K562 (cell line): Measurements from ENCODE around the gene RNF212B. TPM values are rescaled to one million over a fixed set of nuclear protein-coding genes. Genes with fewer than 3 reads are reported as not detected.
A peak's percentile ranks its signal among the peaks of the same experiment; 100 is the strongest.

Experiments used
- ATAC-seq: fragments of 200-7000 bp; cut with Tn5 transposase; 3 replicates; pipeline ENCODE4 v1.9.1; 2020; ENCODE audit warnings: moderate library complexity
- BruUV-seq: library from RNA; stranded (reverse); fragments of 400-500 nt; replicated peaks from 2 replicates; lab custom pipeline; 2021; lab: Mats Ljungman, UMichigan
- CTCF ChIA-PET: fragments of 300-600 bp; formaldehyde crosslinking; extraction: SDS; loops from one replicate; lab custom pipeline; 2021; ENCODE audit warnings: low intra/inter-chr PET ratio; lab: Yijun Ruan, JAX
- POLR2A ChIA-PET: fragments of 300-600, 350-650 bp; sonication (Branson Sonifier 250); formaldehyde crosslinking; extraction: SDS; loops from one replicate; lab custom pipeline; 2021; ENCODE audit warnings: antibody characterized with exemption, inconsistent platforms; lab: Yijun Ruan, JAX
- DNase-seq, 4 experiments: peaks; one replicate each; pipeline versions ENCODE4 v3.0.0 to v3.0.0-alpha.2; 2011 to 2018; ENCODE audit warnings: low spot score in 3 of 4, mixed read lengths in 3 of 4; ENCODE audit errors: extremely low read depth in 1 of 4
- FAIRE-seq: peaks from 2 replicates; lab custom pipeline; 2011; peaks lifted over from hg19 to GRCh38; lab: Jason Lieb, UNC
- H2AFZ ChIP-seq: 2 replicates; pipeline ENCODE4 v1.6.0; 2011; ENCODE audit warnings: low read depth, low read length, control low read depth, inconsistent platforms
- H3K27ac ChIP-seq: fragments of 200-600 bp; 3 replicates; pipeline ENCODE4 v1.8.0; 2011; ENCODE audit warnings: low read depth, mild to moderate bottlenecking, control low read depth, inconsistent platforms, low read length, moderate library complexity, mixed read lengths; ENCODE audit errors: extremely low read depth
- H3K27me3 ChIP-seq, 2 experiments: fragments of 300-600 bp in 1 of 2; 2 replicates in 1 of 2; 3 replicates in 1 of 2; pipeline versions ENCODE4 v1.6.0 to v1.8.0; 2011; ENCODE audit warnings: inconsistent platforms in 2 of 2, low read length in 2 of 2, mild to moderate bottlenecking in 1 of 2, mixed read lengths in 1 of 2, moderate library complexity in 1 of 2; ENCODE audit not compliant: control insufficient read depth in 2 of 2, insufficient read depth in 2 of 2
- H3K36me3 ChIP-seq: fragments of 300-600 bp; 3 replicates; pipeline ENCODE4 v1.8.0; 2011; ENCODE audit warnings: mild to moderate bottlenecking, low read length, inconsistent platforms; ENCODE audit not compliant: control insufficient read depth, insufficient read depth
- H3K4me1 ChIP-seq, 2 experiments: fragments of 200-600 bp in 1 of 2; replicated peaks in 1 of 2; 2 replicates in 1 of 2; 3 replicates in 1 of 2; pipeline versions ENCODE4 v1.5.1 to v1.8.0; 2011; ENCODE audit warnings: inconsistent platforms in 2 of 2, low read length in 2 of 2, mild to moderate bottlenecking in 1 of 2, mixed read lengths in 1 of 2, moderate library complexity in 1 of 2; ENCODE audit not compliant: control insufficient read depth in 2 of 2, insufficient read depth in 2 of 2
- H3K4me2 ChIP-seq: 2 replicates; pipeline ENCODE4 v1.6.1; 2011; ENCODE audit warnings: low read length, control low read depth, inconsistent platforms, mixed read lengths; ENCODE audit not compliant: insufficient read depth
- H3K4me3 ChIP-seq: fragments of 200-600 bp; sonication (generic), shearing (Covaris generic); 2 replicates; pipeline ENCODE4 v1.5.1; 2016; ENCODE audit warnings: control low read depth, inconsistent platforms
- H3K79me2 ChIP-seq: fragments of 200-600 bp; 3 replicates; pipeline ENCODE4 v1.8.0; 2011; ENCODE audit warnings: low read length, inconsistent platforms; ENCODE audit not compliant: control insufficient read depth, insufficient read depth
- H3K9ac ChIP-seq, 2 experiments: 2 replicates each; pipeline versions ENCODE4 v1.6.0 to v1.6.1; 2011; ENCODE audit warnings: low read depth in 2 of 2, low read length in 2 of 2, control low read depth in 1 of 2, inconsistent platforms in 1 of 2, mild to moderate bottlenecking in 1 of 2, mixed read lengths in 1 of 2; ENCODE audit not compliant: insufficient read depth in 1 of 2
- H3K9me1 ChIP-seq: one replicate; pipeline ENCODE4 v1.6.0; 2011; ENCODE audit warnings: inconsistent platforms, mild to moderate bottlenecking, low read length, moderate library complexity; ENCODE audit not compliant: control insufficient read depth, insufficient read depth
- H3K9me3 ChIP-seq: replicated peaks from 2 replicates; pipeline ENCODE4 v1.5.1; 2011; ENCODE audit warnings: low read depth, low read length, inconsistent platforms; ENCODE audit not compliant: control insufficient read depth, insufficient read depth
- H4K20me1 ChIP-seq: replicated peaks from 2 replicates; pipeline ENCODE4 v1.6.1; 2011; ENCODE audit warnings: low read length, inconsistent platforms, mixed read lengths; ENCODE audit not compliant: control insufficient read depth, insufficient read depth
- ARID2 ChIP-seq: fragments of 450-650 bp; IDR thresholded peaks from 2 replicates; pipeline ENCODE4 v1.6.1; 2017; ENCODE audit warnings: antibody characterized with exemption, mild to moderate bottlenecking
- ATF7 ChIP-seq: fragments of 450-650 bp; IDR thresholded peaks from 2 replicates; pipeline ENCODE4 v1.7.1; 2014; ENCODE audit warnings: mild to moderate bottlenecking, moderate library complexity
- BRD9 ChIP-seq: fragments of 450-650 bp; IDR thresholded peaks from 2 replicates; pipeline ENCODE4 v1.6.1; 2018; ENCODE audit warnings: low read depth; ENCODE audit not compliant: partially characterized antibody
- CHCHD3 ChIP-seq: fragments of 250-450 bp; sonication (Bioruptor Pico); IDR thresholded peaks from 2 replicates; pipeline ENCODE4 v2.1.2; 2022; ENCODE audit warnings: mild to moderate bottlenecking
- FOXA1 ChIP-seq: fragments of 450-650 bp; IDR thresholded peaks from 2 replicates; pipeline ENCODE4 v1.6.1; 2016; ENCODE audit warnings: mild to moderate bottlenecking, borderline replicate concordance
- FOXJ2 ChIP-seq: fragments of 200-800 bp; sonication (Bioruptor generic); IDR thresholded peaks from 2 replicates; pipeline ENCODE4 v1.6.1; 2016; ENCODE audit warnings: missing genetic modification characterization, missing compliant biosample characterization
- FOXK2 ChIP-seq, 2 experiments: fragments of 450-650 bp; IDR thresholded peaks in 1 of 2; conservative IDR thresholded peaks in 1 of 2; 2 replicates each; pipeline ENCODE4 v1.6.1; 2016; ENCODE audit warnings: low read depth in 2 of 2, mild to moderate bottlenecking in 1 of 2
- HDAC2 ChIP-seq: fragments of 450-650 bp; IDR thresholded peaks from 2 replicates; pipeline ENCODE4 v1.6.1; 2016; ENCODE audit warnings: mild to moderate bottlenecking
- HIVEP1 ChIP-seq: fragments of 250-450 bp; sonication (Bioruptor Pico); IDR thresholded peaks from 2 replicates; pipeline ENCODE4 v1.4.0; 2020; ENCODE audit warnings: mild to moderate bottlenecking
- HLTF ChIP-seq: fragments of 450-650 bp; IDR thresholded peaks from 2 replicates; pipeline ENCODE4 v1.6.1; 2016
- KDM5B ChIP-seq: fragments of 200-600 bp; sonication (generic); IDR thresholded peaks from 2 replicates; pipeline ENCODE4 v1.6.1; 2012; ENCODE audit warnings: low read depth, mild to moderate bottlenecking, moderate library complexity, low read length, control low read depth, inconsistent platforms; ENCODE audit not compliant: insufficient replicate concordance
- NKRF ChIP-seq: fragments of 450-650 bp; IDR thresholded peaks from 2 replicates; pipeline ENCODE4 v1.6.1; 2016; ENCODE audit warnings: borderline replicate concordance
- SMARCA5 ChIP-seq: fragments of 450-650 bp; IDR thresholded peaks from 2 replicates; pipeline ENCODE4 v1.6.1; 2016
- ZBTB2 ChIP-seq: fragments of 450-650 bp; IDR thresholded peaks from 2 replicates; pipeline ENCODE4 v1.6.1; 2016; ENCODE audit warnings: antibody characterized with exemption
- ZNF384 ChIP-seq: IDR thresholded peaks from 2 replicates; pipeline ENCODE4 v1.6.1; 2012; ENCODE audit warnings: low read depth, low read length, improper control_type of control experiment
- ZNF764 ChIP-seq: fragments of 250-450 bp; sonication (Bioruptor Pico); IDR thresholded peaks from 2 replicates; pipeline ENCODE4 v1.4.0; 2020; ENCODE audit warnings: low read depth, mild to moderate bottlenecking, moderate library complexity
- WGBS: fragments of 100-300 bp; shearing (Covaris generic); methylation state at CpG from one replicate; pipeline ENCODE4 v1.1.6; 2016; ENCODE audit warnings: low coverage, mixed read lengths; ENCODE audit not compliant: insufficient coverage; ENCODE audit errors: missing lambda C conversion rate; 5-methylcytosine and 5-hydroxymethylcytosine counted together
- in situ Hi-C: fragments of 300-500 bp; cut with MboI; formaldehyde crosslinking; loops from 4 replicates; pipeline ENCODE4 v1.15.0; 2018; ENCODE audit warnings: inconsistent platforms, mixed read lengths
- intact Hi-C: fragments of 100-400 bp; cut with micrococcal nuclease; formaldehyde crosslinking; loops from 2 replicates; pipeline ENCODE4 v1.14.2; 2022
- polyA plus RNA-seq, 8 experiments: library from polyadenylated mRNA; depleted of rRNA in 4 of 8; stranded (reverse) in 5 of 8; unstranded in 3 of 8; fragments of >200 nt; fragmentation: Nextera tagmentation in 2 of 8; fragmentation: Illumina TruSeq in 1 of 8; extraction: Ambion mirVana in 2 of 8; extraction: Trizol in 1 of 8; gene quantifications; 2 replicates each; pipeline versions ENCODE4 v1.2.1 to v1.2.3, GENCODE V29; 2011 to 2014; ENCODE audit warnings: inconsistent platforms in 1 of 8, missing spikeins in 1 of 8
- total RNA-seq, 7 experiments: library from RNA; depleted of rRNA in 6 of 7; stranded (reverse); fragments of >200 nt in 6 of 7; fragmentation: Illumina TruSeq in 2 of 7; extraction: Trizol in 2 of 7; gene quantifications; 2 replicates each; pipeline versions ENCODE4 v1.2.1 to v1.2.3, GENCODE V29; 2011 to 2021; ENCODE audit warnings: low replicate concordance in 1 of 7
- TF ChIP-seq, protein P1 (sequence below), 3 experiments: IDR thresholded peaks in 2 of 3; conservative IDR thresholded peaks in 1 of 3; 2 replicates each; pipeline ENCODE4 v1.5.1; 2011 to 2012; ENCODE audit warnings: low read length in 3 of 3, mild to moderate bottlenecking in 3 of 3, control low read depth in 2 of 3, improper control_type of control experiment in 1 of 3, inconsistent platforms in 1 of 3, low read depth in 1 of 3, mixed read lengths in 1 of 3, moderate library complexity in 1 of 3; ENCODE audit not compliant: insufficient read depth in 2 of 3

Gene RNF212B
- total and polyA plus RNA-seq, 9 of the 15 experiments (the other 6 are each of a cell fraction or from before 2014, with no cell fraction given): 0.15 to 0.43 (median 0.27) TPM; not detected in 3

DNA sequence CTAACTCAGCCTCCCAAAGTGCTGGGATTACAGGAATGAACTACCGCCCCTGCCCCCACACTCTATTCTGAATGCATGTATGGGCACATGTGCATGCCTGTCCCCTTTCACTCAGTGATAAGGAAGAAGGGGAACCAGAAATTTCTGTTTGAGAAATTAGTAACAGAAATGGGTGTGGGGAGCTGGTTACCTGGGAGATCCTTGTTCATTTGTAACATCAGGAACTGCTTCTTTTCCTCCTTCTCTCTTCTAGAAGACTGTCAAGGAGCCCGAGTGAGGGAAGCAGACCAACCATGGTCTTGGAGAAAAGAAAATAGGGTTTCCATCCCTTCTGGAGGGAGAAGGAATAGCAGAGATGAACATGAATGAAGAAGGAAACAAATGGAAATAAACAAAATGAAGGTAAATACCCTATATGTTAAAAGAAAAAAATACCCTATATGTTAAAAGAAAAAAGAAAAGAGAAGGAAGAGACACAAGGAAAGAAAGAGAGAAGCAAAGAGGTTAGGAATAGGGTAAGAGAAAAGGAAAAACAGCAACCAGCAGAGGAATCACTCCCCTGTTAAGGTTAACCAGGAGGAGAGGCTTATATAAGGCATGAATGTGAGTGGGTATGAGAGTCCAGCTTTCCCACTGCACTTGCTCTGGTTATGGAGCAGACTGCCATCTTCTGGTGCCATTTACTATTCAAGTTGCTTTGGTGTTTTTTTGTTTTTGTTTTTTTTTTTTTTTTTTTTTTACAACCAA is 61.6 kb downstream of the RNF212B start:
- H4K20me1 ChIP-seq: no peaks in the 10 kb centered on the region
- H3K4me2 ChIP-seq: peak overlapping the region; percentile 23
- no peaks in the 10 kb centered on the region for H3K27me3 ChIP-seq
- 66% methylated on average over 2 of the region's 2 CpGs for WGBS
- no peak for ATAC-seq
- FAIRE-seq: peak; percentile 15
- intact Hi-C loops (loop anchor here (1.0 kb wide), 1 partner anchor 34 kb away; no protein-coding TSS in a partner anchor), in situ Hi-C loops (no loop called here)
- peaks cover 23% of the 10 kb centered on the region; the same call in 2 of the 3 replicates for H3K36me3 ChIP-seq
- H3K4me3 ChIP-seq: no peak overlapping the region
- DNase-seq: peak in 2 of 4 experiments; percentile 26 to 67
- no peak overlapping the region; a peak in 1 of 4 replicates for H3K9ac ChIP-seq
- peaks cover 16% of the 10 kb centered on the region for H3K79me2 ChIP-seq
- H3K4me1 ChIP-seq: peaks cover 24 to 31% of the 10 kb centered on the region in 2 experiments
- no peak overlapping the region for H2AFZ ChIP-seq
- POLR2A ChIA-PET: interaction anchor here (2.2 kb wide), 2 partner anchors 8 to 12 kb away, joined by 7 to 14 read pairs; partner anchors contain the start of gene HOMEZ
- H3K9me1 ChIP-seq: no peaks in the 10 kb centered on the region
- BruUV-seq: no TSS peak
- CTCF ChIA-PET: interaction anchor here (0.8 to 5.9 kb wide), 4 partner anchors 19 to 178 kb away, joined by 4 to 58 read pairs (median 31); no protein-coding TSS in a partner anchor
- H3K27ac ChIP-seq: no peak overlapping the region
- H3K9me3 ChIP-seq: no peaks in the 10 kb centered on the region
- TF ChIP-seq SMARCA5 (no peak), ZBTB2 (0 out of 2 replicates have a peak, but pooled peaks have one; percentile 33), HIVEP1 (no peak), KDM5B (no peak), ZNF384 (peak; percentile 91), CHCHD3 (CRISPR knock-in tag) (no peak), FOXA1 (no peak), HLTF (0 out of 2 replicates have a peak, but pooled peaks have one; percentile 49), ZNF764 (no peak), FOXJ2 (no peak), ARID2 (peak; percentile 72; the same call in 1 of the 2 replicates), HDAC2 (peak; percentile 19; the same call in 1 of the 2 replicates), NKRF (0 out of 2 replicates have a peak, but pooled peaks have one; percentile 33), BRD9 (peak; percentile 58), ATF7 (no peak), FOXK2 (conservative IDR thresholded peaks at IDR 0.05 in 1 of 2, IDR thresholded peaks at IDR 0.05 in 1 of 2; ENCODE audit: low read depth in 2 of 2) (peak in 1 of 2 experiments; percentile 46; a peak in 1 of 4 replicates)
- TF ChIP-seq, protein P1, sequence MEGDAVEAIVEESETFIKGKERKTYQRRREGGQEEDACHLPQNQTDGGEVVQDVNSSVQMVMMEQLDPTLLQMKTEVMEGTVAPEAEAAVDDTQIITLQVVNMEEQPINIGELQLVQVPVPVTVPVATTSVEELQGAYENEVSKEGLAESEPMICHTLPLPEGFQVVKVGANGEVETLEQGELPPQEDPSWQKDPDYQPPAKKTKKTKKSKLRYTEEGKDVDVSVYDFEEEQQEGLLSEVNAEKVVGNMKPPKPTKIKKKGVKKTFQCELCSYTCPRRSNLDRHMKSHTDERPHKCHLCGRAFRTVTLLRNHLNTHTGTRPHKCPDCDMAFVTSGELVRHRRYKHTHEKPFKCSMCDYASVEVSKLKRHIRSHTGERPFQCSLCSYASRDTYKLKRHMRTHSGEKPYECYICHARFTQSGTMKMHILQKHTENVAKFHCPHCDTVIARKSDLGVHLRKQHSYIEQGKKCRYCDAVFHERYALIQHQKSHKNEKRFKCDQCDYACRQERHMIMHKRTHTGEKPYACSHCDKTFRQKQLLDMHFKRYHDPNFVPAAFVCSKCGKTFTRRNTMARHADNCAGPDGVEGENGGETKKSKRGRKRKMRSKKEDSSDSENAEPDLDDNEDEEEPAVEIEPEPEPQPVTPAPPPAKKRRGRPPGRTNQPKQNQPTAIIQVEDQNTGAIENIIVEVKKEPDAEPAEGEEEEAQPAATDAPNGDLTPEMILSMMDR (IDR thresholded peaks at IDR 0.05 in 2 of 3, conservative IDR thresholded peaks at IDR 0.05 in 1 of 3; ENCODE audit: insufficient read depth in 2 of 3, low read depth in 1 of 3, low read length in 3 of 3): peak; percentile 31 to 68 (median 50); a peak in 5 of 6 replicates
